CD14-positive monocyte (primary cell): ENCODE results near the gene ABCC2. TPM values are rescaled to one million over a fixed set of nuclear protein-coding genes. Genes with fewer than 3 reads are reported as not detected.
A peak's percentile ranks its signal among the peaks of the same experiment; 100 is the strongest.

Experiments
- DNase-seq, 3 donors: peaks; one replicate each; pipeline ENCODE4 v3.0.0-alpha.2; 2011 to 2022
- H2AFZ ChIP-seq: 2 replicates; pipeline ENCODE4 v1.6.0; 2012; ENCODE audit warnings: mild to moderate bottlenecking, low read depth, low read length, inconsistent platforms; ENCODE audit not compliant: insufficient read depth, poor library complexity, severe bottlenecking
- H3K27ac ChIP-seq, 2 donors: 1 replicate in 1 of 2; 2 replicates in 1 of 2; pipeline ENCODE4 v1.5.1; 2012 to 2013; ENCODE audit warnings: low read length in 2 of 2, control low read depth in 1 of 2, inconsistent platforms in 1 of 2, low read depth in 1 of 2, mild to moderate bottlenecking in 1 of 2
- H3K27me3 ChIP-seq, 2 donors: one replicate each; pipeline versions ENCODE4 v1.6.0 to v1.6.1; 2011 to 2013; ENCODE audit warnings: low read length in 2 of 2; ENCODE audit not compliant: control insufficient read depth in 2 of 2, insufficient read depth in 2 of 2
- H3K36me3 ChIP-seq, 2 donors: replicated peaks in 1 of 2; 1 replicate in 1 of 2; 2 replicates in 1 of 2; pipeline versions ENCODE4 v1.5.1 to v1.6.1; 2012 to 2013; ENCODE audit warnings: low read length in 2 of 2, control low read depth in 1 of 2, inconsistent platforms in 1 of 2, mild to moderate bottlenecking in 1 of 2; ENCODE audit not compliant: insufficient read depth in 2 of 2, control insufficient read depth in 1 of 2
- H3K4me1 ChIP-seq, 2 donors: 1 replicate in 1 of 2; 2 replicates in 1 of 2; pipeline versions ENCODE4 v1.5.1 to v1.6.1; 2012 to 2013; ENCODE audit warnings: low read length in 2 of 2, control low read depth in 1 of 2, inconsistent platforms in 1 of 2, mild to moderate bottlenecking in 1 of 2, moderate library complexity in 1 of 2; ENCODE audit not compliant: insufficient read depth in 2 of 2, control insufficient read depth in 1 of 2
- H3K4me2 ChIP-seq: replicated peaks from 2 replicates; pipeline ENCODE3; 2012; ENCODE audit warnings: low read length, moderate library complexity, mild to moderate bottlenecking; ENCODE audit not compliant: poor library complexity, severe bottlenecking; ENCODE audit errors: extremely low read depth
- H3K4me3 ChIP-seq, 3 experiments: fragments of 200-600 bp in 1 of 3; sonication (generic) in 1 of 3; replicated peaks in 1 of 3; 1 replicate in 2 of 3; 2 replicates in 1 of 3; pipeline ENCODE4 v1.5.1; 2011 to 2013; ENCODE audit warnings: low read length in 3 of 3, mild to moderate bottlenecking in 3 of 3, control low read depth in 2 of 3, low read depth in 2 of 3, inconsistent platforms in 1 of 3, moderate library complexity in 1 of 3
- H3K79me2 ChIP-seq: 2 replicates; pipeline ENCODE4 v1.6.0; 2012; ENCODE audit warnings: mild to moderate bottlenecking, control low read depth, inconsistent platforms, low read length, moderate library complexity; ENCODE audit not compliant: insufficient read depth
- H3K9ac ChIP-seq: 2 replicates; pipeline ENCODE4 v1.6.0; 2017; ENCODE audit warnings: low read length, mild to moderate bottlenecking; ENCODE audit not compliant: insufficient read depth, poor library complexity, severe bottlenecking
- H3K9me3 ChIP-seq, 2 donors: replicated peaks in 1 of 2; 1 replicate in 1 of 2; 2 replicates in 1 of 2; pipeline versions ENCODE4 v1.5.1 to v1.6.1; 2012 to 2013; ENCODE audit warnings: low read length in 2 of 2, control low read depth in 1 of 2; ENCODE audit not compliant: control insufficient read depth in 1 of 2, insufficient read depth in 1 of 2
- H4K20me1 ChIP-seq: 2 replicates; pipeline ENCODE4 v1.6.0; 2012; ENCODE audit warnings: mild to moderate bottlenecking, low read length, control low read depth, moderate library complexity; ENCODE audit not compliant: insufficient read depth
- H3K27ac Mint-ChIP-seq, 7 donors: one replicate each; pipeline ENCODE4 v1.8.0; 2020; ENCODE audit warnings: mild to moderate bottlenecking in 7 of 7, mixed read lengths in 7 of 7, moderate library complexity in 6 of 7, inconsistent platforms in 2 of 7
- H3K27me3 Mint-ChIP-seq, 3 donors: one replicate each; pipeline ENCODE4 v1.8.0; 2021 to 2022; ENCODE audit warnings: low read depth in 3 of 3, mild to moderate bottlenecking in 3 of 3, mixed read lengths in 3 of 3, moderate library complexity in 3 of 3, inconsistent platforms in 1 of 3
- H3K36me3 Mint-ChIP-seq, 2 donors: one replicate each; pipeline ENCODE4 v1.8.0; 2020; ENCODE audit warnings: mixed read lengths in 2 of 2, inconsistent platforms in 1 of 2, mild to moderate bottlenecking in 1 of 2
- H3K4me1 Mint-ChIP-seq: one replicate; pipeline ENCODE4 v1.8.0; 2020; ENCODE audit warnings: mild to moderate bottlenecking, mixed read lengths
- H3K4me3 Mint-ChIP-seq, 2 donors: one replicate each; pipeline ENCODE4 v1.8.0; 2020; ENCODE audit warnings: mild to moderate bottlenecking in 2 of 2, mixed read lengths in 2 of 2, moderate library complexity in 1 of 2
- H3K9me3 Mint-ChIP-seq, 7 donors: one replicate each; pipeline ENCODE4 v1.8.0; 2020 to 2022; ENCODE audit warnings: mixed read lengths in 7 of 7, mild to moderate bottlenecking in 6 of 7, moderate library complexity in 6 of 7, inconsistent platforms in 2 of 7
- WGBS: methylation state at CpG from one replicate; pipeline ENCODE4 v1.1.5; 2013; ENCODE audit warnings: missing lambda C conversion rate; ENCODE audit not compliant: insufficient coverage; 5-methylcytosine and 5-hydroxymethylcytosine counted together
- intact Hi-C, 2 donors: fragments of 100-400 bp; cut with micrococcal nuclease; formaldehyde crosslinking; loops; one replicate each; pipeline versions ENCODE4 v1.15.0 to v1.15.1; 2023
- polyA plus RNA-seq, 3 donors: library from polyadenylated mRNA; depleted of rRNA in 1 of 3; unstranded in 2 of 3; stranded (reverse) in 1 of 3; fragments of 300-500 nt in 2 of 3; fragments of >200 nt in 1 of 3; fragmentation: Illumina TruSeq in 2 of 3; gene quantifications; 1 replicate in 2 of 3; 2 replicates in 1 of 3; pipeline ENCODE4 v1.2.3, GENCODE V29; 2012 to 2021
- TF ChIP-seq, protein P1 (sequence below): fragments of 200-600 bp; IDR thresholded peaks from one replicate; pipeline ENCODE4 v1.8.0; 2022; ENCODE audit warnings: antibody characterized with exemption, mild to moderate bottlenecking

The ABCC2 gene
- polyA plus RNA-seq, 3 donors: 0.09 to 2.7 (median 0.35) TPM

DNA sequence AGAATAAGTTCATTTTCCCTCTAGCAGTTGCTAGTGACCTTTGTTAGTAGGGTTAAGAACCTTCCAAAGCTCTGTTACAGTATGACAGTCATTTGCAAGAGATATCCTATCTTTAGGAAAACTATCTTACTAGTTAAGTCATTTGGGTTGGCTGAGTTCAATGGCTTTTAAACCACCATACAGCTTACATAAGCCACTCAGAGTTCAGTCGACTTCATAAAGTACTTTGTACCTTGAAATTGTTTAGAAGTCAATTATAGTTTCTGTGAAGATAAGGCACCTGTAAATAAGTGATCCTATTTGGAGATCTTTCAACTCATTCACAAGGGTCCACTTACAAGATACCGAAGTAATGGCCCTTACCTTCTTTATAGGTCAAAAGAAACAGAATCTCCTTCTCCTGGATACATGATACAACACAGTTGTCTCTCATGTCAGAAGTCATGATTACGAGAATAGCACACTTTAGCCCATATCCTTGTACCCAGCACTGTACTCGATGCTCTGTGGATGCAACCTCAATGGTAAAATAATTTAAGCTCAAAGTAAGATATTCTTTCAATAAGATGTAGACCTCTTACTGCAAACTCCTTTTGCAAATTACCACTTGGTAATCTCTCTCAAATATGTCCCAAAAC is 11.9 kb upstream of the ABCC2 start:
- no peaks in the 10 kb centered on the region for H3K36me3 Mint-ChIP-seq
- H2AFZ ChIP-seq: no peak overlapping the region
- H3K27ac Mint-ChIP-seq: no peak overlapping the region
- no peaks in the 10 kb centered on the region for H3K27me3 ChIP-seq
- H3K4me3 Mint-ChIP-seq: no peak overlapping the region
- no peaks in the 10 kb centered on the region for H3K79me2 ChIP-seq
- peaks cover 0 to 3% (median 0%) of the 10 kb centered on the region in 7 donors for H3K9me3 Mint-ChIP-seq
- no peaks in the 10 kb centered on the region for H4K20me1 ChIP-seq
- H3K27me3 Mint-ChIP-seq: peaks cover 0 to 2% (median 0%) of the 10 kb centered on the region in 3 donors
- no peaks in the 10 kb centered on the region for H3K36me3 ChIP-seq
- H3K27ac ChIP-seq: no peak overlapping the region
- no peak overlapping the region for H3K9ac ChIP-seq
- H3K4me1 Mint-ChIP-seq: peaks cover 3% of the 10 kb centered on the region
- no peaks in the 10 kb centered on the region for H3K9me3 ChIP-seq
- TF ChIP-seq, protein P1, sequence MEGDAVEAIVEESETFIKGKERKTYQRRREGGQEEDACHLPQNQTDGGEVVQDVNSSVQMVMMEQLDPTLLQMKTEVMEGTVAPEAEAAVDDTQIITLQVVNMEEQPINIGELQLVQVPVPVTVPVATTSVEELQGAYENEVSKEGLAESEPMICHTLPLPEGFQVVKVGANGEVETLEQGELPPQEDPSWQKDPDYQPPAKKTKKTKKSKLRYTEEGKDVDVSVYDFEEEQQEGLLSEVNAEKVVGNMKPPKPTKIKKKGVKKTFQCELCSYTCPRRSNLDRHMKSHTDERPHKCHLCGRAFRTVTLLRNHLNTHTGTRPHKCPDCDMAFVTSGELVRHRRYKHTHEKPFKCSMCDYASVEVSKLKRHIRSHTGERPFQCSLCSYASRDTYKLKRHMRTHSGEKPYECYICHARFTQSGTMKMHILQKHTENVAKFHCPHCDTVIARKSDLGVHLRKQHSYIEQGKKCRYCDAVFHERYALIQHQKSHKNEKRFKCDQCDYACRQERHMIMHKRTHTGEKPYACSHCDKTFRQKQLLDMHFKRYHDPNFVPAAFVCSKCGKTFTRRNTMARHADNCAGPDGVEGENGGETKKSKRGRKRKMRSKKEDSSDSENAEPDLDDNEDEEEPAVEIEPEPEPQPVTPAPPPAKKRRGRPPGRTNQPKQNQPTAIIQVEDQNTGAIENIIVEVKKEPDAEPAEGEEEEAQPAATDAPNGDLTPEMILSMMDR: no peak
- no peak overlapping the region for H3K4me2 ChIP-seq
- H3K4me1 ChIP-seq: peaks cover 1 to 2% of the 10 kb centered on the region in 2 donors
- no peak overlapping the region for H3K4me3 ChIP-seq
- 100% methylated on average over 1 of the region's 4 CpGs for WGBS
- intact Hi-C loops: no loop called here
- no peak for DNase-seq

DNA sequence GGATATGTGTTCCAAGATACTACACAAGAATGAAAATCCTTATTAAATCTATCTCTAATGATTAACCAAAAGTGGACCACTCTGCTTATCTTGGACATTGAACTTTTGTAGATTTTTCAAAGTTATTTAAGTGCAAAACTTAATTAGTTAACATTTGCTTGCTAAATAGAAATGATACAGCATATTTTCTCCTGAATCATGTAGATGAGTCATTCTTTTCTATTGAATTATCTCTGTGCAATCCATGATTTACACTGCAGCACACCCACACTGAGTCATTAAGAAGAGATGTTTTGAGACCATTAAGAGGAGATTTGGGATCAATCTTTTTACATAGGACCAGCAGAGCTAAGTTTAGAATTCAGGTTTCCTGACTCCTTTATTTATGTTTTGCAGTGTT is 6.6 kb upstream of the ABCC2 start:
- Mint-ChIP-seq H3K27me3 (no peaks in the 10 kb centered on the region), H3K27ac (peak overlapping the region in 6 of 7 donors; percentile 11 to 86 (median 70)), H3K36me3 (no peaks in the 10 kb centered on the region), H3K4me1 (peaks cover 42% of the 10 kb centered on the region), H3K9me3 (peaks cover 0 to 1% (median 0%) of the 10 kb centered on the region in 7 donors), H3K4me3 (peak overlapping the region in 1 of 2 donors; percentile 35)
- Histone ChIP-seq H3K27me3 (no peaks in the 10 kb centered on the region), H3K79me2 (no peaks in the 10 kb centered on the region), H2AFZ (no peak overlapping the region), H3K36me3 (no peaks in the 10 kb centered on the region), H3K27ac (peak overlapping the region in 1 of 2 donors; percentile 63), H4K20me1 (no peaks in the 10 kb centered on the region), H3K4me3 (no peak overlapping the region), H3K9me3 (no peaks in the 10 kb centered on the region), H3K4me2 (peak overlapping the region; percentile 13), H3K4me1 (peaks cover 30 to 43% of the 10 kb centered on the region in 2 donors), H3K9ac (no peak overlapping the region)
- TF ChIP-seq, protein P1: no peak
- intact Hi-C loops: no loop called here
- peak; percentile 46 to 74 (median 69) for DNase-seq
